Naive thymus-derived CD8-positive, alpha-beta T cell (primary cell): Measurements from ENCODE around the gene CCND1. TPM values are rescaled to one million over a fixed set of nuclear protein-coding genes. Genes with fewer than 3 reads are reported as not detected.
A peak's percentile ranks its signal among the peaks of the same experiment; 100 is the strongest.

Experiments
- ATAC-seq, 2 donors: fragments of 150-1000 bp; cut with Tn5 transposase in 1 of 2; sonication (Bioruptor Pico), chemical (Tn5 transposase) in 1 of 2; 1 replicate in 1 of 2; 2 replicates in 1 of 2; pipeline ENCODE4 v1.10.0; 2021; ENCODE audit warnings: mild to moderate bottlenecking in 2 of 2, moderate library complexity in 2 of 2
- POLR2A ChIA-PET: fragments of 350-600 bp; sonication (Branson Sonifier 250); formaldehyde crosslinking; loops from one replicate; lab custom pipeline; 2021; ENCODE audit warnings: antibody characterized with exemption; lab: Charles Lee
- DNase-seq, 10 donors: peaks; one replicate each; pipeline versions ENCODE4 v3.0.0 to v3.0.0-alpha.2; 2020 to 2022
- H3K27ac Mint-ChIP-seq, 10 donors: one replicate each; pipeline ENCODE4 v1.8.0; 2020 to 2022; ENCODE audit warnings: mild to moderate bottlenecking in 10 of 10, mixed read lengths in 10 of 10, moderate library complexity in 4 of 10, inconsistent platforms in 1 of 10
- H3K27me3 Mint-ChIP-seq, 5 donors: one replicate each; pipeline ENCODE4 v1.8.0; 2021 to 2022; ENCODE audit warnings: mixed read lengths in 5 of 5
- H3K36me3 Mint-ChIP-seq, 3 donors: one replicate each; pipeline ENCODE4 v1.8.0; 2020 to 2022; ENCODE audit warnings: mixed read lengths in 3 of 3, mild to moderate bottlenecking in 2 of 3, inconsistent platforms in 1 of 3
- H3K4me1 Mint-ChIP-seq, 4 donors: one replicate each; pipeline ENCODE4 v1.8.0; 2021 to 2022; ENCODE audit warnings: mixed read lengths in 4 of 4
- H3K4me3 Mint-ChIP-seq, 10 donors: one replicate each; pipeline ENCODE4 v1.8.0; 2020 to 2022; ENCODE audit warnings: mild to moderate bottlenecking in 10 of 10, mixed read lengths in 10 of 10, moderate library complexity in 6 of 10, inconsistent platforms in 1 of 10
- H3K9me3 Mint-ChIP-seq, 9 donors: one replicate each; pipeline ENCODE4 v1.8.0; 2020 to 2022; ENCODE audit warnings: mixed read lengths in 9 of 9, mild to moderate bottlenecking in 3 of 9, inconsistent platforms in 1 of 9, moderate library complexity in 1 of 9
- polyA plus RNA-seq, 3 donors: library from polyadenylated mRNA; unstranded; fragments of 300-500 nt; fragmentation: Illumina TruSeq; gene quantifications; one replicate each; pipeline ENCODE4 v1.2.3, GENCODE V29; 2021
- total RNA-seq, 8 experiments: library from RNA in 2 of 8; stranded (reverse) in 2 of 8; gene quantifications; one replicate each; pipeline ENCODE4 v1.2.3 and lab custom pipeline; 2021 to 2026

The CCND1 gene
- total and polyA plus RNA-seq, 5 experiments from 2014 or later, result 0.03 to 0.74 (median 0.08) TPM

GRCh38 chr11:69624293-69624692 lies 16.7 kb upstream of the CCND1 start:
- Mint-ChIP-seq H3K36me3 (no peaks in the 10 kb centered on the region), H3K4me1 (peaks cover 0 to 2% (median 0%) of the 10 kb centered on the region in 4 donors), H3K9me3 (peaks cover 0 to 5% (median 0%) of the 10 kb centered on the region in 9 donors), H3K27me3 (peaks cover 9 to 37% (median 19%) of the 10 kb centered on the region in 5 donors), H3K27ac (no peak overlapping the region), H3K4me3 (no peak overlapping the region)
- POLR2A ChIA-PET, result no interaction called here
- DNase-seq, result no peak
- ATAC-seq, result no peak

DNA sequence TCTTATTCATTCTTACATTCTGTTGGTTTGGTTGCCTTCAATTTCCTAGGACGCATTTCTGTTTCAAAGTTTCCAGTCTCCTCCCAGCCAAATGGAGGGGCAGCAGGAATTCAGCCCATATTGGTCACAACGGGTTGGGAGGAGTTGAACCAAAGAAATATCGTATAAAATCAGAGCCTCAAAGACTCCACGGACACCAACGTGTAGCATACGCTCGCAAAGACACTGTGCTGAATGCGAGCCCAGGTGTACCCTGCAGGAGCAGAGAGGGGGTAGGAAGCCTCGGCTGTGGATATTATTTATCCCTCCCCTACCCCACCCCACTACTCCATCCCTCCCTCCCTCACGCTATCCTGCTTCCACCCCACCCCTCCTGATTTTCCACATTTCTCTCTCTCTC lies 15.5 kb upstream of the CCND1 start:
- Mint-ChIP-seq H3K27me3 (peaks cover 9 to 36% (median 22%) of the 10 kb centered on the region in 5 donors), H3K4me3 (no peak overlapping the region), H3K36me3 (peaks cover 0 to 4% (median 0%) of the 10 kb centered on the region in 3 donors), H3K27ac (no peak overlapping the region), H3K9me3 (peaks cover 0 to 14% (median 7%) of the 10 kb centered on the region in 9 donors), H3K4me1 (peaks cover 0 to 2% (median 0%) of the 10 kb centered on the region in 4 donors)
- POLR2A ChIA-PET, result no interaction called here
- ATAC-seq (no peak), DNase-seq (no peak)

- Mint-ChIP-seq H3K4me3 (no peak overlapping the region), H3K27ac (peak overlapping the region in 1 of 10 donors; percentile 61), H3K4me1 (peaks cover 0 to 2% (median 0%) of the 10 kb centered on the region in 4 donors), H3K9me3 (peaks cover 0 to 18% (median 7%) of the 10 kb centered on the region in 9 donors), H3K36me3 (peaks cover 0 to 4% (median 0%) of the 10 kb centered on the region in 3 donors), H3K27me3 (peaks cover 11 to 38% (median 30%) of the 10 kb centered on the region in 5 donors)
- ATAC-seq (no peak), DNase-seq (no peak)
- POLR2A ChIA-PET, result no interaction called here
Measured at GRCh38 chr11:69627551-69627950, 13.4 kb upstream of the CCND1 start.

GRCh38 chr11:69630017-69630416 lies 10.9 kb upstream of the CCND1 start:
- peaks cover 0 to 4% (median 0%) of the 10 kb centered on the region in 3 donors for H3K36me3 Mint-ChIP-seq
- H3K27ac Mint-ChIP-seq, result no peak overlapping the region
- POLR2A ChIA-PET, result no interaction called here
- H3K4me1 Mint-ChIP-seq, result peaks cover 0 to 2% (median 0%) of the 10 kb centered on the region in 4 donors
- peaks cover 10 to 51% (median 39%) of the 10 kb centered on the region in 5 donors for H3K27me3 Mint-ChIP-seq
- peaks cover 0 to 18% (median 7%) of the 10 kb centered on the region in 9 donors for H3K9me3 Mint-ChIP-seq
- no peak overlapping the region for H3K4me3 Mint-ChIP-seq
- ATAC-seq (no peak), DNase-seq (no peak)

GRCh38 chr11:69630424-69630823 lies 10.5 kb upstream of the CCND1 start:
- no peak overlapping the region for H3K4me3 Mint-ChIP-seq
- DNase-seq (no peak), ATAC-seq (no peak)
- H3K4me1 Mint-ChIP-seq, result peaks cover 0 to 2% (median 0%) of the 10 kb centered on the region in 4 donors
- H3K36me3 Mint-ChIP-seq, result peaks cover 0 to 4% (median 0%) of the 10 kb centered on the region in 3 donors
- peak overlapping the region in 1 of 10 donors; percentile 27 for H3K27ac Mint-ChIP-seq
- H3K27me3 Mint-ChIP-seq, result peaks cover 10 to 55% (median 38%) of the 10 kb centered on the region in 5 donors
- peaks cover 0 to 18% (median 7%) of the 10 kb centered on the region in 9 donors for H3K9me3 Mint-ChIP-seq
- POLR2A ChIA-PET, result no interaction called here

- H3K4me1 Mint-ChIP-seq, result peaks cover 0 to 11% (median 9%) of the 10 kb centered on the region in 4 donors
- peaks cover 9 to 48% (median 38%) of the 10 kb centered on the region in 5 donors for H3K27me3 Mint-ChIP-seq
- H3K36me3 Mint-ChIP-seq, result peaks cover 0 to 4% (median 0%) of the 10 kb centered on the region in 3 donors
- peaks cover 0 to 18% (median 7%) of the 10 kb centered on the region in 9 donors for H3K9me3 Mint-ChIP-seq
- no peak overlapping the region for H3K27ac Mint-ChIP-seq
- ATAC-seq (no peak), DNase-seq (no peak)
- no peak overlapping the region for H3K4me3 Mint-ChIP-seq
- POLR2A ChIA-PET, result no interaction called here
Measured at GRCh38 chr11:69632900-69633299, 8.1 kb upstream of the CCND1 start.

DNA sequence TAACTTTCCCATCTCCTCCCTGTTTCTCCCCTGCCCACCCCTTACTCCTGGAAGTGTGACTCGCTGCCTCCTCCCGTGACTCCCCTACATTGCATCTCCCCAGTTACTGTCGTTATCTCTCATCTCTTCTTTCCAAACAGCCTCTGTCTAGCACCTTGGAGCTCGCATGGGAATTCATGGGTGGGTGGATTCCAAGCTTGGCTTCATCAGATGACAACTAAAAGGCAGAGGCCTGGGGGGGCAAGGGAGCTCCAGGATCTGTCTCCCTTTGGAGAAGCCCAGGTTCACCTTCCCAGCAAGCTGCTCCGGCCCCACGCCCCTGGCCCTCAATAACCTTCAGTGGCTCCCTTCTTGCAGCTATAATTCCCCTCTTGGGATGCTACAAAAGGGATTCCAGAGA lies 6.9 kb upstream of the CCND1 start:
- POLR2A ChIA-PET, result no interaction called here
- ATAC-seq, result no peak
- peaks cover 0 to 15% (median 7%) of the 10 kb centered on the region in 9 donors for H3K9me3 Mint-ChIP-seq

DNA sequence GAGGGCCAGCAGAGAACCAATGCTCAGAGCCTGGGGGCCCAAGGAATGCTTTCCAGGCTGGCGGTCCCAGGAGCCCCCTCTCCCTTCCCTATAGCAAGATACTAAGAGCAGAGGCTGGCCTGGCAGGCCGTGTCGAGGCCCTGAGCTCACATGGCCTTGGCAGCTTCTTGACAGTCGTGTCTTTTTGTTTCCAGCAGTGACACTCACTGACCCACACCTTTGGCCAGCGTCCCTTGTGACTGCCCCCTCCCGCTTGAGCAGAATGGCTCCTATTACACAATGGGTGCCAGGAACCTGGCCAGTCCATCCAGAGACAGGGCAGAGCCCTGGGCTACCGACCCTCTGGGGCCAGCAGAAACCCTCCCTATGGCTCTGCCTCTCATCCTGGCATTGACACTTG lies 6.4 kb upstream of the CCND1 start:
- peaks cover 13 to 55% (median 39%) of the 10 kb centered on the region in 5 donors for H3K27me3 Mint-ChIP-seq
- DNase-seq, result no peak
- POLR2A ChIA-PET, result no interaction called here

More for the DNA sequence above, 6.9 kb upstream of the CCND1 start:
- H3K4me1 Mint-ChIP-seq, result peaks cover 2 to 18% (median 14%) of the 10 kb centered on the region in 4 donors
- no peak overlapping the region for H3K27ac Mint-ChIP-seq
- peaks cover 12 to 55% (median 40%) of the 10 kb centered on the region in 5 donors for H3K27me3 Mint-ChIP-seq
- no peak overlapping the region for H3K4me3 Mint-ChIP-seq
- peaks cover 0 to 4% (median 0%) of the 10 kb centered on the region in 3 donors for H3K36me3 Mint-ChIP-seq
- DNase-seq, result no peak

GRCh38 chr11:69635195-69635594 lies 5.8 kb upstream of the CCND1 start:
- DNase-seq, result no peak
- H3K27me3 Mint-ChIP-seq, result peaks cover 13 to 60% (median 38%) of the 10 kb centered on the region in 5 donors
- POLR2A ChIA-PET, result no interaction called here
- no peak overlapping the region for H3K4me3 Mint-ChIP-seq
- H3K36me3 Mint-ChIP-seq, result no peaks in the 10 kb centered on the region
- no peak for ATAC-seq
- H3K4me1 Mint-ChIP-seq, result peaks cover 2 to 22% (median 20%) of the 10 kb centered on the region in 4 donors
- H3K27ac Mint-ChIP-seq, result no peak overlapping the region
- peaks cover 0 to 4% (median 0%) of the 10 kb centered on the region in 9 donors for H3K9me3 Mint-ChIP-seq

More for the DNA sequence above, 6.4 kb upstream of the CCND1 start:
- no peak for ATAC-seq
- H3K36me3 Mint-ChIP-seq, result peaks cover 0 to 4% (median 0%) of the 10 kb centered on the region in 3 donors
- peaks cover 2 to 18% (median 16%) of the 10 kb centered on the region in 4 donors for H3K4me1 Mint-ChIP-seq
- H3K4me3 Mint-ChIP-seq, result no peak overlapping the region
- peaks cover 0 to 10% (median 4%) of the 10 kb centered on the region in 9 donors for H3K9me3 Mint-ChIP-seq
- H3K27ac Mint-ChIP-seq, result peak overlapping the region in 1 of 10 donors; percentile 85

GRCh38 chr11:69635804-69636511 lies 5.0 kb upstream of the CCND1 start:
- H3K9me3 Mint-ChIP-seq, result peaks cover 0 to 4% (median 0%) of the 10 kb centered on the region in 9 donors
- no peaks in the 10 kb centered on the region for H3K36me3 Mint-ChIP-seq
- peaks cover 3 to 29% (median 26%) of the 10 kb centered on the region in 4 donors for H3K4me1 Mint-ChIP-seq
- ATAC-seq, result no peak
- POLR2A ChIA-PET, result no interaction called here
- DNase-seq, result no peak
- H3K27ac Mint-ChIP-seq, result peak overlapping the region in 1 of 10 donors; percentile 71
- H3K4me3 Mint-ChIP-seq, result peak overlapping the region in 3 of 10 donors; percentile 8 to 34 (median 33)
- peaks cover 16 to 65% (median 44%) of the 10 kb centered on the region in 5 donors for H3K27me3 Mint-ChIP-seq

DNA sequence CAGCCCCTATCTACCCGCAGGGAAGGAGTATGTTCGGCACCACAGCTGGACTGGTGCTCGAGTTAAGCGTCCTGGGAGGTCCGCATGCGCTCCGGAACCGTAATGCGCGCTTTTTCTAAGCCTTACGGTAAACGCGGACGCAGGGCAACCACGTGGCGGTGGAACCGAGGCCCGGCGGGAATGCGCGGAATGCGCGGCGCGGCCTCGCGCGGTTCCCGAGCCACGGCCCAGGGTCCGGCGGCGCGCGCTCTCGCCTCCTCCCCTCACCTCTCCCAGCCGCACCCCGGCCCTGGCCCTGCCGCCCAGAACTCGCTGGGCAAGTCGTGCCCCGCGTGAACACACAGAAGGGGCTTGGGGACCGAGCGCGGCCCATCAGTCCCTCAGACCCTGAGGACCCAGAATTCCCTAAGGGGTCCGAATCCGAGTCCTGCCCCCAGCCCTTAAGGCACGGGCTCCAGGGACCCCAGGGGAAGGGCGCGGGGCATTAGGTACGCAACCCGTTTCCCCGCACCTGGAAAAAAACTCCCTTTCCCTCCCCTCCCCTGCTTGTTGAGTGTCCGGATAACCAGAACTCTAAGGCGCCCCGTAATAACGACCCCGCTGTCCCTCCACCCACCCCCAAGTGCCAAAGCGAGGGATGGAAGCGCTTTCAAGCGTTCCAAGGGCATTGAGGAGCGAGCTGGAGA lies 4.3 kb upstream of the CCND1 start:
- H3K36me3 Mint-ChIP-seq, result no peaks in the 10 kb centered on the region
- H3K27ac Mint-ChIP-seq, result peak overlapping the region in 1 of 10 donors; percentile 71
- peaks cover 8 to 36% (median 31%) of the 10 kb centered on the region in 4 donors for H3K4me1 Mint-ChIP-seq
- DNase-seq, result no peak
- H3K4me3 Mint-ChIP-seq, result peak overlapping the region in 8 of 10 donors; percentile 18 to 69 (median 53)
- H3K27me3 Mint-ChIP-seq, result peaks cover 13 to 70% (median 45%) of the 10 kb centered on the region in 5 donors
- H3K9me3 Mint-ChIP-seq, result peaks cover 0 to 2% (median 0%) of the 10 kb centered on the region in 9 donors
- POLR2A ChIA-PET, result no interaction called here
- no peak for ATAC-seq

DNA sequence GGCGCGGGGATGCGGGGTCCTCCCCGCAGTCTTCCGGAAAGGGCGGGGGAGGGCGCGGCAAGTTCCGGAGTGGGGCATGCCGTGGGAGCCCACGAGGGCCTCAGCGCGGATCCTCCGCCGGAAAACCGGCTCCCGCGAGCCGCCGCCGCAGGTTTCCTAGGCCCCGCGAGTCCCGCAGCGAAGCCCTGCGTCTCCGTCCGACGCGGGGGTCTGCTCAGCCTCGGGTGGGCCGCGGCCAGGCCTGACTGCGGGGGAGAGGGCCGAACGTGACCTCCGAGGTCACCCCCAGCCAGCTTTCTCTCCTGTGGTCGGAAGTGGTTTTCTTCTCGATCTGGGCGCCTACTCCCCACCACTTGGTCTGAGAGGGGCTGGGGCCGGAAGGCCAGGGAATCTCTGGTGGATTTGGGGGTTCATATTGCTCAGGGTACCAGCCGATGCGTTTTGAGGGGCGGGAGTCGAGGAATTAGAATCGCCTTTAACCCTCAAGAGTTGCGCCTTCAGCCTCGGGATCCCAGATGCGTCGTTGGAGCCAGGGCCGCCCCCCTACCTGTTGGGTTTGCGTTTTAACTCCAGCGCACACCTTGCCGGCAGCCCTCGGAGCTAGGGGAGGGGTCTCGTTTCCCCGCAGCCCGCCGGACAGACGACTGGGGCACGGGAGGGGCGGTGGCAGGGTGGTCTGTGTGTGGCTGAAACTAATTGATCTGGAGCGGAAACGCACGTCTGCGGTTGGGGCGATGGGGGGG lies 3.6 kb upstream of the CCND1 start:
- H3K4me3 Mint-ChIP-seq, result peak overlapping the region in 9 of 10 donors; percentile 28 to 66 (median 53)
- H3K9me3 Mint-ChIP-seq, result peaks cover 0 to 2% (median 0%) of the 10 kb centered on the region in 9 donors
- H3K4me1 Mint-ChIP-seq, result peaks cover 8 to 36% (median 31%) of the 10 kb centered on the region in 4 donors
- H3K27ac Mint-ChIP-seq, result no peak overlapping the region
- H3K27me3 Mint-ChIP-seq, result peaks cover 13 to 70% (median 42%) of the 10 kb centered on the region in 5 donors
- POLR2A ChIA-PET, result no interaction called here
- DNase-seq (no peak), ATAC-seq (no peak)
- no peaks in the 10 kb centered on the region for H3K36me3 Mint-ChIP-seq
